SKM-1 (cell line): Measurements from ENCODE around the gene CABLES1.
"Not testable (repeated sequence)": the region's sequence is repeated elsewhere in the genome, so short reads cannot be mapped to it uniquely, and the experiment has no call there.

Experiments
- DNase-seq: peaks from one replicate; lab custom pipeline; 2025; ENCODE audit not compliant: unreplicated experiment; lab: John Stamatoyannopoulos, UW

CABLES1 gene

DNA sequence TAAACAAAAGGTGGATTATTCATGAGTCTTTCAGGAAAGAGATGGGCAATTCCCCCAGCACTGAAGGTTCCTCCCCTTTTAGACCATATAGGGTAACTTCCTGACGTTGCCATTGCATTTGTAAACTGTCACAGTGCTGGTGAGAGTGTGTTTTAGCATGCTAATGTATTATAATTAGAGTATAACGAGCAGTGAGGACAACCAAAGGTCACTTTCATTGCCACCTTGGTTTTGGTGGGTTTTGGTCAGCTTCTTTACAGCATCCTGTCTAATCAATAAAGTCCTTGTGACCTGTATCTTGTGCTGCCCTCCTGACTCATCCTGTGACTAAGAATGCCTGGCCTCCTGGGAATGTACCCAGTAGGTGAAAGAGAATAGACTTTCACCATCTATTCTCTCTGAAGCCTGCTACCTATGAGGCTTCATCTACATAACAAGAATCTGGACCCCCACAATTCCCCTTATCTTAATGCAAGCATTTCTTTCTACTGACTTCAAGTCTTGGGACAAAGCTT is 148.7 kb downstream of the CABLES1 start:
- no peak for DNase-seq

DNA sequence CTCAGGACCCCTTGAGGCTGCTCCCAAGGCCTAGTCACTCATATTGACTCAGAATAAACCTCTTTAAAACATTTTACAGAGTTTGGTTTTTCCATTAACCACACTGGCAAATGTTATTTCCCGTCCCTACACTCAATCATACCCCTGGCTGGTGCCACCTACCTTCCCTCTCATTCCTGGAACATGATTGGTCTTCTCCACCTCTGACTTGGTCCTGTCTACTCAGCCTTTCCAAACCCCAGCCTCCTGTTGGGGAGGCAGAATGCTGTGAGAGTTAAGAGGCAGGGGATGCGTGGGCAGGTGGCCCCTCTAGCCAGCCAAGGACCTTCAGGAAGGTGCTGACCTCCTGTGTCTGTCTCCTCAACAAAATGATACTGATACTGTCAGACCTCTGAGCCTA is 149.3 kb downstream of the CABLES1 start:
- no peak for DNase-seq

DNA sequence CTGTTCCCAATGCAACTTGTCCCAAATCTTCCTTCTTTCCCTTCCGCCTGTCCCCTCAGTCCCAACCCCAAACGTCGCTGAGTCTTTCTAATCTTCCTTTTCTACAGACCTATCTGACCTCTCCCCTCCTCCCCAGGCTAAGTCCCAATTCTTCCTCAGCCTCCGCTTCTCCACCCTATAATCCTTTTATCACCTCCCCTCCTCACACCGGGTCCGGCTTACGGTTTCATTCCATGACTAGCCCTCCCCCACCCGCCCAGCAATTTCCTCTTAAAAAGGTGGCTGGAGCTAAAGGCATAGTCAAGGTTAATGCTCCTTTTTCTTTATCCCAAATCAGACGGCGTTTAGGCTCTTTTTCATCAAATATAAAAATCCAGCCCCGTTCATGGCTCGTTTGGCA is 150.3 kb downstream of the CABLES1 start:
- not testable (repeated sequence) for DNase-seq

DNA sequence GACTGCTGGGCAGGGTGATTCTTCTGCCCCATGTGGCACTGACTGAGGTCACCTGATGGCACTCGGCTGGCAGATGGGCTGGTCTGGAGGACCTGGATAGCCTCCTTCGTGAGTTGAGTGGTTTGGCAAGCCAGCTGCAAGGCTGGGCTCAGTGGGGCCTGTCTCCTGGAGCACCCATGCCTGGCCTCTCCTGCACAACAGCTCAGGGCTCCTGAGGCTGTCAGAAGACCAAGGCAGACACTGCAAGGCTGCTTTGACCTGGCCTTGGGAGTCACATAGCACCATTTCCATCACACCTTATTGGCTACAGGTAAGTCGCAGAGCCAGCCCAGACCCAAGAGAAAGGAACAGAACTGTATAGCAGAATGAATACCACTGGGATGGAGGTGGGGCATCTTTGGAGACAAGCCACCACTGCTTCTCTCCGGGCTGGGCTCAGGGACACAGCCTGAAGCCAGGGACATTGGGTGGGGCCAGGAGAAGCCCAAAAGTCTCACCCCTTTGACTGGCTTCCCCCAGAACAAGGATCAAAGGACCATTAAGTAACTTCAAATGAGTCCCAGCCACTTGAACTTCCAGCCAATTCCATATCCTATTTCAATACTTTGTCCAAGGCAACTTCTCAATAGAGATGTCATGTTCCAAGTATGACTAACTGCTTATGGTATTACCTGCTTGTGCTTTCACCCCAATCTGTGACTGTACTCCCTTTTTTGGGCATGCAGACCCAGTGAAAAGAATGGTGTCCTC is 156.3 kb downstream of the CABLES1 start:
- DNase-seq: no peak

GRCh38 chr18:23300231-23300805 is 165.0 kb downstream of the CABLES1 start:
- DNase-seq: no peak

GRCh38 chr18:23301972-23302371 is 166.7 kb downstream of the CABLES1 start:
- no peak for DNase-seq

- no peak for DNase-seq
These were observed 167.2 kb downstream of the CABLES1 start for GRCh38 chr18:23302511-23302850.

- DNase-seq: no peak
These were observed 167.7 kb downstream of the CABLES1 start for GRCh38 chr18:23302851-23303527.

DNA sequence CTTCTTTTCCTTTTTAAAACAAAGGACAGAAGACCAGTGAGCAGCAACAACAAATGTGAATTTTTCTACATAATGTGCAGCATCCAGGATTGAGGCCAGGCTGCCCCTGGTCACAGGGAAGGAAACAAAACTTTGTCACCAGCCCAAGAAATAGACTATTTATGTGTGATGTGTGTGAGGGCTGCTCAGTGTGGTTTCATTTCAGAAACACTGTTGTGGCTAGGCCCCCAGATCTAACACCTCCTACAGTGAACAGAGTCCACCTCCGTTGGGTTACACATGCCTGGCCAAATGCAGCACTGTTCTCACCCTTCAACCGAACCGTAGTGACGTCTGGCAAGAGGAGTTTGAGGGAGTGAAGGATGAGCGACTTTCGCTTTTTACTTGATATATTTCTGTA is 171.5 kb downstream of the CABLES1 start:
- DNase-seq: no peak

DNA sequence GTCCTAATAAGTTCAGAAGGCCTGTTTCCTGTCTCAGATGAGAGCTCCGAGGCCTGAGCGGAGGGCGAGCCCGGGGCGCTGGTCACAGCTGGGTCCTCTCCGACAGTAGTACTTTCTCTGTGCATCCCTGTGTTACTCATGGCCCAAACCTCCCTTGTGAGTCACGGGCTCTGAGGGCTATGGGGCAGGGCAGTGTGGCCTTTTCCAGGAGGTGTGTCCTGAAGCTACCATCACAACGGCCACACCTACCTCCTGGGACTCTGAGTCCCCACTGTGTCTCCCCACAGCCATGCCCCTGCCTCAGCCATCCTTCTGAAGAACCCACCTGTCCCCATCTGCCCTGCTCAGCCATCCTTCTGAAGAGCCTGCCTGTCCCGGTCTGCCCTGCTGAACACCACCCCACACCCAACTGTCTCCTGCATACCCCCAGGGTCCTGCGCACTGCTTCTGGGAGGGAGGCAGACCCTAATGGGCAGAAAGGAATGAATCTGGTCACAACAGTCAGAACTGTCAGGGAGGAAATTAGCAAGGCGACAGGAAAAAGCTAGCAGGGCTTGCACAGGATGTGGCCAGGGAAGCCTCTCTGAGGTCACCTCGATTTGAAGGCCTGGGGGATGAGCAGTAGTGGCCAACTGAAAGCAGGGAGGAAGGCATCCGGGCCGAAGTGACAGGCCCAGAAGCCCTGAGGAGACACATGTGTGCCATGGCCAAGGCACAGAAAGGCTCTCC is 172.4 kb downstream of the CABLES1 start:
- no peak for DNase-seq
